Activated CD8-positive, alpha-beta memory T cell treated with anti-CD3 and anti-CD28 coated beads for 24 hours (primary cell): Measurements from ENCODE around the gene IGF2BP2.

Source experiments
- DNase-seq: peaks from one replicate; pipeline ENCODE4 v3.0.0-alpha.2; 2020

Gene IGF2BP2

DNA sequence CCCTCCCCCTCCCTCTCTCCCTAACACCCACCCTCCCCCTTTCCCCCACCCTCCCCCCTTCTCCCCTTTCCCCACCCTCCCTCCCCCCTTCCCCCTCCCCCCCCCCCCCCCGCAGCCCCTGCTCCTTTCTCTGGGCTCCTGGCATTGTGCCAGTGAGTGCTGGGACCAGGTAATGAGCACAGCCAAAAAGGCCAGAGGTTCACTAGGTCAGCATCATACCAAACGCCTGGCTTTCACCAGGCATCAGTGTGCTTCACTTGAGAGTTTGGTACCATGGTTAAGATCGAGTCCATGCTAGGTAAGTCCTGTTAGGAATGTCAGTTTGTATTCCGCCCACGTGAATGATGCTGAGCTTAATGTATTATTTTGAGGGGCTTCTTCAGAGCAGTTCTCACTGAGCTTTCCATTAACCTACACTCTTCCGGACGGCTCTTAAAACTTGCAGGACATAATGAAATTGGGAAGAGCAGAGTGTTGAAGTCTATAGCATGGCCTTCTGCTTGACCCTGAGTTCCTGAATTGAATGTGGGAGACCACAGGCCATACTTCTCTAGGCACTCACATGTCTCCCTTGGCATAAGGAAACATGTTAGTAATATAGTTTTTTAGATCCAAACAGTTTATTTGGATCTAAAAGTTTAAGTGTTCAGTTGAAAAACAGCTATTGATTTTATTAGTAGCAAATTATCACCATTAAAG is 193.2 kb downstream of the IGF2BP2 start:
- DNase-seq, result no peak

DNA sequence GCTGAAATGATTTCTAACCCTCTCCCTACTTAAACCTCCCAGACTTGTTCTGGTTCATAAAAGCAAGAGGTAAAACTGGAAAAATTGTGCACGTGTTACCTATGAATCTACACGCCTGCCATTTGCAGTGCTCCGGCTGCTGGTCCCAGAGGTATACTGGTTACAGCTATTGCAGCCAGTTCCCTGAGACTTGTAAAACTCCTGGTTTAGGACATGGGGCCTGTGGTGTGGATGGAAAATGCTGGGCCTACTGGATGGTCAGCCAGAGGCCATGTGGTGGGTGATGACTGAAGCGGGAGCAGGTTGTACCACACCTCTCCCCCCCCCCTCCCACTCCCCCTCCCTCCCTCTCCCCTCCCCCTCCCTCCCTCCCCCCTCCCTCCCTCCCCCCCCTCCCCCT is 193.7 kb downstream of the IGF2BP2 start:
- no peak for DNase-seq

DNA sequence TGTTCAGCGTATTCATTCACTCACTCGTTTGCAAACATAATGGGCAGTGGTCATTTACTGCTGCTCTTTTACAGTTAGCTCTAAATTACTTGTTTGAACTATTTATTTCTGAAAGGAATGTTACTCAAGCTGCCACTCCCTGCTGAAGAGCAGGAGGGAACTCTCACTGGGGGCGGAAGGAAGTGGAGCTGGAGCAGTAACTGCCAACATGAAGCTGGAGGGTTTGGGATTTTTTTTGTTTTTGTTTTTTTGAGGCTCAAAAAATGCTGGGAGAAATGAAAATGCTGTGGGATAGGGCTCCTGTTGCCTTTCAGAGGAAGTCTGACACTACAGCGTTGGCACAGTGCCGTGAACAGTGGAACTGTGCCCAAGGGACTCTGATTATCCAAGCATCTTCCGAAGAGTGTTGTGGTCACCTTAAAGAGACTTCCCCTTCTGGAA is 194.6 kb downstream of the IGF2BP2 start:
- DNase-seq, result no peak

DNA sequence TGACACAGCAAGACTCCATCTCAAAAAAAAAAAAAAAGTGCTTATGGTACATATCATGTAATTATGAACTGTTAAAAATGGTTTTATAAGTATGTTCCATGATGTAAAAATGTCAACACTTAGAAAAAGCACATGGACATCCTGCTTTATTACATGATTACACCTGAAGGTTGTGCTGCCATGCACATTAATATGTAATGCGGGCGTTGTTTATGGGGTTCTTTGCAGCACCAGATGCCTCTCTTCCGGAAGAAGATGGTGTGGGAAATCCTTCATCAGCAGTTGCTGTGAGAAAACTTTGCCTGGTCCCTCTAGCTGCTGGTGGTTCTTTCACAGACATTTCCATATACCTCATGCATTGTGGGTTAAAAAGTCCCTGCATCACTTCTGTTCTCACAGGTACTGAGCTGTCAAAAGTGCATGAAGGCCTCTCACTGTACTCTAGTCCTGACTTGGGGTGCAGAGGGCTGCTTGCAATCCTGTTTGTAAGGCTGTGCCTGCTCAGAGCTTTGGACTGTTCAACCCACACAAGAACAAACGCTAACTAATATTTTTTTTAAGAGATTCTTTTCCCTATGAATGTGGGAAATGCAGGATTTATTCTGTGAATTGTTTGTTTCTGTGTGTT is 195.2 kb downstream of the IGF2BP2 start:
- no peak for DNase-seq

DNA sequence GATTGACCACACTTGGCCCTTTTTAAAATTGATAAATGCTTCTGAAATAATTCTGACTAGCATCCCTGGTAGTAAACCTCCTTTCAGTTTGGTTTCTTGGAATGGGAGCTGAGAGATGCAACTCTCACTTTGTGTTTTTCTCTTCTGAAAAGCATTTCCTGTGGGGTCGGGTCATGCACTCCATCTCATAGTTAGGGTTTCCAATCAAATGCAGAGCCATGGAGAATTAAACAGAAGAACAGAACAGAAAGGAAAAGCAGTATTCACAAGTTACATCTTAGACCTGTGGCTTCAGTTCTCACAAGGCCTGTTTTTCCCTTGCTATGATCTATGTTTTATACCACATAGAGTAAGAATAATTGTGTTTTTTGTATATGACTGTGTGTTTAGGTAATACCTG is 199.1 kb downstream of the IGF2BP2 start:
- DNase-seq, result no peak

DNA sequence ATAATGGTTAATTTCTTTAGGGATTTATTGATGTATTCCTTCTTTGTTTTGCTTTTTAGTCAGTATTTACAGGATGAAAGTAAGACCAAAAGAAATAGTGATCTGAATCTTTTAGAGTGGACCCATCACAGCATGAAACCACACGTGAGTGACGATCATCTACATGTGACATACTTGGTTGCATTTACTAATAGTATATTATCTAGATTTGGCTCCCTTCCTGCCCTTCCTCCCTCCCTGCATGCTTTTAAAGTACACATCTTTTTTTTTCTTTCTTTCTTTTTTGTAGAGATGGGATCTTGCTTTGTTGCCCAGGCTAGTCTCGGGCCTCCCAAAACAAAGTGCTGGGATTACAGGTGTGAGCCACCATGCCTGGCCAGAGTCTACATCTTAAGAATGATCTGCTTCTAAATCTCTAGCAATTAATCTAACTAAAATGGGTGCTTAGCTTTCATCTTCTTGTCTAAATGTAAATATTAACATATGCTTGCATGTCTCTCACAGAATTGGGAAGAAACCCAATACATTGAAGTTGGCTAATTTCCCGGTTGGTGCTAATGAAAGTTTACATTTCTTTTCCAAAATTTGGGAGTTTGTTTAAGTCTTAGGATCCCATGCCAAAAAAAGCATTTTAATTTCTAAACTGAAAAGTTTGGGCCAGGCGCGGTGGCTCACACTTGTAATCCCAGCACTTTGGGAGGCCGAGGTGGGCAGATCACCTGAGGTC is 200.7 kb downstream of the IGF2BP2 start:
- no peak for DNase-seq

DNA sequence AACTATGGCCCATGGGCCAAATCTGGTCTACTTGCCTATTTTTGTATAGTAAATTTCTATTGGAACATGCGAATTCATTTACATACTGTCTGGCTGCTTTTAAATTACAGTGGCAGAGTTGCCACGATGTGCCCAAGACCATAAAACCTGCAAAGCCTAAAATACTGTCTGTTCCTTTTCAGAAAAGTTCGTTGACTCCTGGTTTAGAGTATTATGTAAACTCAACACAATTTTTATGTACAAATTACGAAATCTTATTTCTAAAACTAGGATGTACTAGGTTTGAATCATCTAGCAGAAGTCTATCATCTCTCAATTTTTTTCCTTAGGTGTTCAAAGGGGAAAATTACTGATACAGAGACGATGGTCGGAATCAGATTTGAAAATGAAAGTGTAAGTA is 211.8 kb downstream of the IGF2BP2 start:
- no peak for DNase-seq

DNA sequence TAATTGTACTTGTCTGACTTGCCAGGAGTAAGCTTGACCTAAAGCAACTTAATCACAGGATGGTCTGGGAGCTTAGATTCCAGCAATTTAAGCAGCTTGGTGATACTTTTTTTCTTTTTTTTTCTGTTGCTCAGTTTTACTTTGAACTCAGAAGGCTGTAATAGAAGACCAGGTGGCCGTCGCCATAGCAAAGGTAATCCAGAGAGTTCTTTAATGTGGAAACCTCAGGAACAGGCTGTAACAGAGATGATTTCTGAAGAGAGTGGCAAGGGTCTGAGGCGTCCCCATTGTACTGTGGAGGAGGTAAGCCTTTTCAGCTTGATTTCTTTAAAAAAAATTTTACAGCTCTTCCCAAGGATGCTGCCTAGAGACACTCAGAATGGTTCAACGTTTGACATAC is 218.6 kb downstream of the IGF2BP2 start:
- DNase-seq, result no peak

DNA sequence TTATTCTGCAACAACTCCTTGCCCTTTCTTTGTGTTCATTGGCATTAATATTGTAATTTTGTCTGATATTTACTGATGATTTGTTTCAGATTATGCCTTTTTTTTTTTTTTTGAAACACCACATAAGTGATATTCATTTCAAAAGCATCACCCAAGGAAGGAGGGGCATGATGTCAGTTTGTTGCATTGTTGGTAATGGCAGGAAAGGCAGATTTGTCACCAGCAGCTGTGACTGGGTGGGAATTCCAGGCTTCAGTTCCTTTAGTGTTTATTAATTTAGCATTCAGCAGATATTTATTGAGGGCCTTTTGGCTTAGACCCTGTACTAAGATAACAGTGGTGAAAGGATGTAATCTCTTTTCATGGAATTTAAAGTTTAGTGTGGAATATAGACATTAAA is 219.3 kb downstream of the IGF2BP2 start:
- DNase-seq, result no peak

DNA sequence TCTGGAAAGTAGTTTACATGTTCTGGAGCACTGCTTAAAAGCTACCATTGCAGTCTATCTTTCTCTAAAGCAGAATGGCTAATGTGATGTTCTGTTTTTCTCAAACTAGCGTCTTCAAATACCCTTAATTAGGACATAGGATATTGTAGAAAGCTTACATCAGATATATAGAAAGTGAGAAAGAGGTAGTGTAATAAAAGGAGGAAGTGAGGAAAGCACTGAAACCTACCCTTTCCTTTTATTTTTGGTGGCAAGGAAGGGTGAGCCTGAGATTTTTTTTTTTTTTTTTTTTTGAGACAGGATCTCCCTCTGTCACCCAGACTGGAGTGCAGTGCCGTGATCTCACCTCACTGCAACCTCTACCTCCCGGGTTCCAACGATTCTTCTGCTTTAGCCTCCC is 229.3 kb downstream of the IGF2BP2 start:
- no peak for DNase-seq

DNA sequence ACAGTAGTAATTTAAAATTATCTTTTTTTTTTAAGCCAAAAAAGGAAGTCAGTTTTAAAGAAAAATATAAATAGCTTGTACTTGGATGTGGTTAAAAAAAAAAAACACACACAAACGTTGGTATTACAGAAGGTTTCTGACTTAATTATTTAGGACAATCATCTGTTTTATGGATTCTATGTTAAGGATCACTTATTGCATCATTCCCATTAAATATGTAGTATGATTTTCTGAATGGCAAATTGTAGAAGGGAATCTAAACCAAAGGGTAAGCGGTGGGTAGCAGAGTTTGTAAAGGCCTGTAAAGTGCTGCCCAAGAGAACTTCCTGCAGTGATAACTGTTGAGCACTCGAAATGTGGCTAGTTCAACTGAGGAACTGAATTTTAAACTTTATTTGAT is 230.8 kb downstream of the IGF2BP2 start:
- DNase-seq, result no peak
